Panc1 (cell line): ENCODE data around the gene SLC24A4. TPM values are rescaled to one million over a fixed set of nuclear protein-coding genes. Genes with fewer than 3 reads are reported as not detected.

ENCODE experiments used
- ATAC-seq: fragments of 200-7000 bp; cut with Tn5 transposase; 2 replicates; pipeline ENCODE4 v1.9.1; 2020; ENCODE audit warnings: mild to moderate bottlenecking, moderate library complexity
- BruUV-seq: library from RNA; stranded (reverse); fragments of 400-500 nt; replicated peaks from 2 replicates; lab custom pipeline; 2021; lab: Mats Ljungman, UMichigan
- CTCF ChIA-PET: fragments of 300-600 bp; sonication (Branson Sonifier 250); formaldehyde crosslinking; loops from one replicate; lab custom pipeline; 2022; ENCODE audit warnings: antibody characterized with exemption; lab: Charles Lee
- POLR2A ChIA-PET: fragments of 300-600 bp; sonication (Branson Sonifier 250); formaldehyde crosslinking; loops from one replicate; lab custom pipeline; 2022; ENCODE audit warnings: antibody characterized with exemption; lab: Charles Lee
- DNase-seq: peaks from one replicate; pipeline ENCODE4 v3.0.0-alpha.2; 2010; ENCODE audit warnings: low read depth, low spot score
- H3K27ac ChIP-seq: 2 replicates; pipeline ENCODE4 v1.5.1; 2011; ENCODE audit warnings: mild to moderate bottlenecking, low read length, inconsistent platforms
- H3K27me3 ChIP-seq: fragments of 200-500 bp; sonication (Bioruptor generic); 2 replicates; pipeline ENCODE4 v1.6.0; 2014; ENCODE audit warnings: low read length, inconsistent platforms; ENCODE audit not compliant: control insufficient read depth, insufficient read depth
- H3K36me3 ChIP-seq: fragments of 200-500 bp; sonication (Bioruptor generic); 2 replicates; pipeline ENCODE4 v1.5.1; 2014; ENCODE audit warnings: inconsistent platforms, mild to moderate bottlenecking, low read length, moderate library complexity; ENCODE audit not compliant: control insufficient read depth, insufficient read depth
- H3K4me1 ChIP-seq: 2 replicates; pipeline ENCODE4 v1.5.1; 2011; ENCODE audit warnings: inconsistent platforms, mild to moderate bottlenecking, low read length, moderate library complexity; ENCODE audit not compliant: control insufficient read depth, insufficient read depth
- H3K4me3 ChIP-seq, 2 experiments: 2 replicates each; pipeline ENCODE4 v1.5.1; 2011 to 2012; ENCODE audit warnings: low read depth in 2 of 2, low read length in 2 of 2, mild to moderate bottlenecking in 2 of 2, inconsistent platforms in 1 of 2, moderate library complexity in 1 of 2
- H3K9me3 ChIP-seq: fragments of 200-500 bp; sonication (Bioruptor generic); 2 replicates; pipeline ENCODE4 v1.5.1; 2014; ENCODE audit warnings: low read depth, mild to moderate bottlenecking, inconsistent platforms, low read length, moderate library complexity; ENCODE audit not compliant: control insufficient read depth, insufficient read depth
- POLR2AphosphoS5 ChIP-seq: IDR thresholded peaks from 2 replicates; pipeline ENCODE4 v1.6.1; 2012; ENCODE audit warnings: mild to moderate bottlenecking, low read depth, low read length, moderate library complexity
- SIN3A ChIP-seq: IDR thresholded peaks from 2 replicates; pipeline ENCODE4 v1.6.1; 2012; ENCODE audit warnings: low read depth, mild to moderate bottlenecking, low read length, moderate library complexity, borderline replicate concordance; ENCODE audit not compliant: insufficient read depth
- TCF7L2 ChIP-seq: IDR thresholded peaks from 2 replicates; pipeline ENCODE4 v1.6.1; 2011; ENCODE audit warnings: mild to moderate bottlenecking, low read depth, low read length, inconsistent platforms
- in situ Hi-C: cut with HindIII; loops from 2 replicates; pipeline ENCODE4 v1.10.0; 2016; ENCODE audit warnings: low sequenced_read_pairs, low pct_unique_long_range_greater_than_20kb
- intact Hi-C: fragments of 100-400 bp; cut with micrococcal nuclease; formaldehyde crosslinking; loops from one replicate; pipeline ENCODE4 v1.10.0; 2022; ENCODE audit not compliant: unreplicated experiment
- total RNA-seq: library from RNA; stranded (reverse); gene quantifications from one replicate; pipeline ENCODE4 v1.2.1, GENCODE V29; 2021; ENCODE audit not compliant: unreplicated experiment
- TF ChIP-seq, protein P1 (sequence below): fragments of 450-650 bp; IDR thresholded peaks from 2 replicates; pipeline ENCODE4 v1.5.1; 2017; ENCODE audit warnings: mild to moderate bottlenecking
- TF ChIP-seq, protein P2 (sequence below), 2 experiments: IDR thresholded peaks; 2 replicates each; pipeline ENCODE4 v1.6.1; 2011 to 2012; ENCODE audit warnings: low read depth in 2 of 2, control low read depth in 1 of 2, low read length in 1 of 2, mild to moderate bottlenecking in 1 of 2, moderate library complexity in 1 of 2; ENCODE audit not compliant: insufficient read depth in 1 of 2

SLC24A4 gene
- total RNA-seq, 1 experiment from 2014 or later: not detected

DNA sequence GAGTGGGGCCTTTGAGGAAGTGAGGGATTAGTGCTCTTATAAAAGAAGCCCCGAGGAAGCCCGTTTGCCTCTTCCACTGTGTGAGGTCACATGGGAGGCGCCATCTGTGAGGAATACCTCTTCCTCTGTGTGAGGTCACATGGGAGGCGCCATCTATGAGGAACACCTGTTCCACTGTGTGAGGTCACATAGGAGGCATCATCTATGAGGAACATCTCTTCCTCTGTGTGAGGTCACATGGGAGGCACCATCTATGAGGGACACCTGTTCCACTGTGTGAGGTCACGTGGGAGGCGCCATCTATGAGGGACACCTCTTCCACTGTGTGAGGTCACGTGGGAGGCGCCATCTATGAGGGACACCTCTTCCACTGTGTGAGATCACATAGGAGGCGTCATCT is 69.7 kb downstream of the SLC24A4 start:
- Histone ChIP-seq H3K9me3 (no peaks in the 10 kb centered on the region), H3K27ac (no peak overlapping the region), H3K36me3 (no peaks in the 10 kb centered on the region), H3K4me1 (no peaks in the 10 kb centered on the region), H3K27me3 (no peaks in the 10 kb centered on the region), H3K4me3 (no peak overlapping the region)
- intact Hi-C loops: no loop called here
- no TSS peak for BruUV-seq
- in situ Hi-C loops: no loop called here
- TF ChIP-seq TCF7L2 (no peak), POLR2AphosphoS5 (no peak), SIN3A (no peak)
- TF ChIP-seq, protein P1, sequence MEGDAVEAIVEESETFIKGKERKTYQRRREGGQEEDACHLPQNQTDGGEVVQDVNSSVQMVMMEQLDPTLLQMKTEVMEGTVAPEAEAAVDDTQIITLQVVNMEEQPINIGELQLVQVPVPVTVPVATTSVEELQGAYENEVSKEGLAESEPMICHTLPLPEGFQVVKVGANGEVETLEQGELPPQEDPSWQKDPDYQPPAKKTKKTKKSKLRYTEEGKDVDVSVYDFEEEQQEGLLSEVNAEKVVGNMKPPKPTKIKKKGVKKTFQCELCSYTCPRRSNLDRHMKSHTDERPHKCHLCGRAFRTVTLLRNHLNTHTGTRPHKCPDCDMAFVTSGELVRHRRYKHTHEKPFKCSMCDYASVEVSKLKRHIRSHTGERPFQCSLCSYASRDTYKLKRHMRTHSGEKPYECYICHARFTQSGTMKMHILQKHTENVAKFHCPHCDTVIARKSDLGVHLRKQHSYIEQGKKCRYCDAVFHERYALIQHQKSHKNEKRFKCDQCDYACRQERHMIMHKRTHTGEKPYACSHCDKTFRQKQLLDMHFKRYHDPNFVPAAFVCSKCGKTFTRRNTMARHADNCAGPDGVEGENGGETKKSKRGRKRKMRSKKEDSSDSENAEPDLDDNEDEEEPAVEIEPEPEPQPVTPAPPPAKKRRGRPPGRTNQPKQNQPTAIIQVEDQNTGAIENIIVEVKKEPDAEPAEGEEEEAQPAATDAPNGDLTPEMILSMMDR: no peak
- TF ChIP-seq, protein P2, sequence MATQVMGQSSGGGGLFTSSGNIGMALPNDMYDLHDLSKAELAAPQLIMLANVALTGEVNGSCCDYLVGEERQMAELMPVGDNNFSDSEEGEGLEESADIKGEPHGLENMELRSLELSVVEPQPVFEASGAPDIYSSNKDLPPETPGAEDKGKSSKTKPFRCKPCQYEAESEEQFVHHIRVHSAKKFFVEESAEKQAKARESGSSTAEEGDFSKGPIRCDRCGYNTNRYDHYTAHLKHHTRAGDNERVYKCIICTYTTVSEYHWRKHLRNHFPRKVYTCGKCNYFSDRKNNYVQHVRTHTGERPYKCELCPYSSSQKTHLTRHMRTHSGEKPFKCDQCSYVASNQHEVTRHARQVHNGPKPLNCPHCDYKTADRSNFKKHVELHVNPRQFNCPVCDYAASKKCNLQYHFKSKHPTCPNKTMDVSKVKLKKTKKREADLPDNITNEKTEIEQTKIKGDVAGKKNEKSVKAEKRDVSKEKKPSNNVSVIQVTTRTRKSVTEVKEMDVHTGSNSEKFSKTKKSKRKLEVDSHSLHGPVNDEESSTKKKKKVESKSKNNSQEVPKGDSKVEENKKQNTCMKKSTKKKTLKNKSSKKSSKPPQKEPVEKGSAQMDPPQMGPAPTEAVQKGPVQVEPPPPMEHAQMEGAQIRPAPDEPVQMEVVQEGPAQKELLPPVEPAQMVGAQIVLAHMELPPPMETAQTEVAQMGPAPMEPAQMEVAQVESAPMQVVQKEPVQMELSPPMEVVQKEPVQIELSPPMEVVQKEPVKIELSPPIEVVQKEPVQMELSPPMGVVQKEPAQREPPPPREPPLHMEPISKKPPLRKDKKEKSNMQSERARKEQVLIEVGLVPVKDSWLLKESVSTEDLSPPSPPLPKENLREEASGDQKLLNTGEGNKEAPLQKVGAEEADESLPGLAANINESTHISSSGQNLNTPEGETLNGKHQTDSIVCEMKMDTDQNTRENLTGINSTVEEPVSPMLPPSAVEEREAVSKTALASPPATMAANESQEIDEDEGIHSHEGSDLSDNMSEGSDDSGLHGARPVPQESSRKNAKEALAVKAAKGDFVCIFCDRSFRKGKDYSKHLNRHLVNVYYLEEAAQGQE (IDR thresholded peaks at IDR 0.05; ENCODE audit: insufficient read depth in 1 of 2, low read depth in 2 of 2, low read length in 1 of 2): no peak
- DNase-seq: no peak
- ATAC-seq: no peak
- ChIA-PET POLR2A (no interaction called here), CTCF (no interaction called here)

DNA sequence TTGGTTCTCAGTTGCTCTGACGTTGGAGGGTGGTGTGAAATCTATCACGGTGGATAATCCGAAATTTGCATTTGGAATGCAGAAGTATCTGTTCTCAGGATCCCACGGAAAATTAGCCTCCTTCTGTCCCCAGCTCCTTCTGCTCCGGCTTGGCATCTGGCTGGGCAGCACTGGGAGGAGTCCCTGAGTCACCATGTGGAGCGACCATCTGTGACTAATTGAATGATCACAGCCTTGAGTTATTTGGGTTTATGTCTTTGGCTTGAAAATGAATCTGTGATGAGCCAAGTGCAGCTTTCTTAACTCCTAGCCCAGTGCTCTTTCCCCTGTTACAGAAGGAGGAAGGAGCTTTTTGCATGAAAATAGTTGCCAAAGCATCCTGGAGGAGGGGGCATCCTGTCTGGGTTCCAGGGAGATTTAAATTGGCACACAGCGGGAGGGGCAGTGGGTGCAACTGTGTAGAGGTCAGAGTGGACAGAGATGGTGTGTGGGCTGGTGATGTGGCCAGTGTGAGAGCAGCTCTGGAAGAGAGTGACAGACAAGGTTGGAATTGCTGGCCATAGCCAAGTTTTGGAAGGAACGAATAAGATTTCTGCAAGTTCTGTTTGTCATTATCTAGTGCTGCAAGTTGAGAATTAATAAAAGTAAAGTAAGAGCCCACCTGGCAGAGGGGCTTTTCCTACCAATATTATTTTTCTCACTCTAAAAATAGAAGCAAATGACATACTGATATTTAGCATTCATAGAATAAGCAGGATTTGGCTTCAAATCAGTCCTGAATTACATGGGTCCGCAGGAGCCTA is 74.4 kb downstream of the SLC24A4 start:
- intact Hi-C loops (no loop called here), in situ Hi-C loops (no loop called here)
- TF ChIP-seq, protein P1: no peak
- TF ChIP-seq, protein P2 (IDR thresholded peaks at IDR 0.05; ENCODE audit: insufficient read depth in 1 of 2, low read depth in 2 of 2, low read length in 1 of 2): no peak
- TF ChIP-seq TCF7L2 (no peak), SIN3A (no peak)
- peak; percentile 10 for DNase-seq
- Histone ChIP-seq H3K4me3 (no peak overlapping the region), H3K27ac (no peak overlapping the region), H3K27me3 (no peaks in the 10 kb centered on the region; the same call in 1 of the 2 replicates), H3K36me3 (no peaks in the 10 kb centered on the region), H3K4me1 (no peaks in the 10 kb centered on the region), H3K9me3 (no peaks in the 10 kb centered on the region)
- peak; percentile 34; the same call in 1 of the 2 replicates for ATAC-seq
- ChIA-PET CTCF (no interaction called here), POLR2A (no interaction called here)
- BruUV-seq: no TSS peak
